ENCODE measurements around the gene KCNIP1.

Gene KCNIP1

GRCh38 chr5:170571281-170571731 is 67.5 kb downstream of the KCNIP1 start:
- DNase-seq = no peak

- DNase-seq = peak; percentile 71
These were observed 68.3 kb downstream of the KCNIP1 start for GRCh38 chr5:170571875-170572852.

GRCh38 chr5:170573114-170573513 is 69.3 kb downstream of the KCNIP1 start:
- no peak for DNase-seq

- no peak for DNase-seq
These were observed 69.8 kb downstream of the KCNIP1 start for GRCh38 chr5:170573660-170574059.

- no peak for DNase-seq
These were observed 73.0 kb downstream of the KCNIP1 start for GRCh38 chr5:170576602-170577535.

GRCh38 chr5:170579601-170580000 is 75.8 kb downstream of the KCNIP1 start:
- DNase-seq = no peak

- DNase-seq = no peak
These were observed 77.4 kb downstream of the KCNIP1 start for GRCh38 chr5:170581211-170581610.

GRCh38 chr5:170582644-170583330 is 79.0 kb downstream of the KCNIP1 start:
- no peak for DNase-seq

GRCh38 chr5:170584003-170584402 is 80.2 kb downstream of the KCNIP1 start:
- no peak for DNase-seq

GRCh38 chr5:170584450-170585058 is 80.7 kb downstream of the KCNIP1 start:
- DNase-seq = no peak

GRCh38 chr5:170585273-170585948 is 81.6 kb downstream of the KCNIP1 start:
- DNase-seq = no peak

GRCh38 chr5:170587808-170588207 is 84.0 kb downstream of the KCNIP1 start:
- no peak for DNase-seq

GRCh38 chr5:170589643-170590042 is 85.8 kb downstream of the KCNIP1 start:
- DNase-seq = no peak

- DNase-seq = no peak
These were observed 86.7 kb downstream of the KCNIP1 start for GRCh38 chr5:170590566-170590965.

GRCh38 chr5:170591054-170591453 is 87.2 kb downstream of the KCNIP1 start:
- DNase-seq = no peak

GRCh38 chr5:170596482-170597044 is 92.7 kb downstream of the KCNIP1 start:
- DNase-seq = no peak

GRCh38 chr5:170597109-170597751 is 93.4 kb downstream of the KCNIP1 start:
- DNase-seq = peak; percentile 50

GRCh38 chr5:170597872-170598271 is 94.1 kb downstream of the KCNIP1 start:
- DNase-seq = no peak

GRCh38 chr5:170599756-170600155 is 95.9 kb downstream of the KCNIP1 start:
- no peak for DNase-seq

GRCh38 chr5:170601619-170602018 is 97.8 kb downstream of the KCNIP1 start:
- no peak for DNase-seq

GRCh38 chr5:170603109-170603508 is 99.3 kb downstream of the KCNIP1 start:
- no peak for DNase-seq

Data from stimulated activated CD4-positive, alpha-beta T cell treated with anti-CD3 and anti-CD28 coated beads, Interleukin-4, amount 100 ng/mL, for 24 hours (primary cell).